MCF 10A (cell line): Measurements from ENCODE around the gene PNLDC1. TPM values are rescaled to one million over a fixed set of nuclear protein-coding genes. Genes with fewer than 3 reads are reported as not detected.

ENCODE experiments used
- BruUV-seq: library from RNA; stranded (reverse); fragments of 400-500 nt; replicated peaks from 2 replicates; lab custom pipeline; 2021; lab: Mats Ljungman, UMichigan
- CTCF ChIA-PET: fragments of 300-600 bp; sonication (Branson Sonifier 250); formaldehyde crosslinking; extraction: SDS; loops from one replicate; lab custom pipeline; 2021; ENCODE audit warnings: antibody characterized with exemption, inconsistent platforms; lab: Yijun Ruan, JAX
- POLR2A ChIA-PET: fragments of 300-600, 350-650 bp; sonication (Branson Sonifier 250); formaldehyde crosslinking; extraction: SDS; loops from one replicate; lab custom pipeline; 2020; ENCODE audit warnings: antibody characterized with exemption, inconsistent platforms; lab: Yijun Ruan, JAX
- DNase-seq: peaks from one replicate; pipeline ENCODE4 v3.0.0-alpha.2; 2018; ENCODE audit not compliant: unreplicated experiment
- H3K27ac Mint-ChIP-seq: one replicate; pipeline ENCODE4 v1.8.0; 2022; ENCODE audit warnings: mild to moderate bottlenecking, low read depth, mixed read lengths; ENCODE audit not compliant: unreplicated experiment
- H3K27me3 Mint-ChIP-seq: one replicate; pipeline ENCODE4 v1.8.0; 2022; ENCODE audit warnings: mixed read lengths; ENCODE audit not compliant: insufficient read depth, unreplicated experiment
- H3K36me3 Mint-ChIP-seq: one replicate; pipeline ENCODE4 v1.8.0; 2022; ENCODE audit warnings: mild to moderate bottlenecking, moderate library complexity, mixed read lengths; ENCODE audit not compliant: insufficient read depth, unreplicated experiment
- H3K4me1 Mint-ChIP-seq: one replicate; pipeline ENCODE4 v1.8.0; 2022; ENCODE audit warnings: mixed read lengths; ENCODE audit not compliant: insufficient read depth, unreplicated experiment
- H3K4me3 Mint-ChIP-seq: one replicate; pipeline ENCODE4 v1.8.0; 2022; ENCODE audit warnings: mild to moderate bottlenecking, moderate library complexity, mixed read lengths; ENCODE audit not compliant: unreplicated experiment
- H3K9me3 Mint-ChIP-seq: one replicate; pipeline ENCODE4 v1.8.0; 2022; ENCODE audit warnings: mixed read lengths; ENCODE audit not compliant: unreplicated experiment
- CTCF ChIP-seq: fragments of 200-600 bp; IDR thresholded peaks from one replicate; pipeline ENCODE4 v1.8.0; 2022; ENCODE audit warnings: antibody characterized with exemption, mild to moderate bottlenecking; ENCODE audit not compliant: unreplicated experiment
- intact Hi-C: fragments of 100-400 bp; cut with micrococcal nuclease; formaldehyde crosslinking; loops from 2 replicates; pipeline ENCODE4 v1.14.1; 2022
- total RNA-seq: library from RNA; stranded (reverse); gene quantifications from 2 replicates; pipeline ENCODE4 v1.2.3, GENCODE V29; 2022

Gene PNLDC1
- total RNA-seq, 1 experiment from 2014 or later = not detected

GRCh38 chr6:159806021-159806458 lies 6.0 kb downstream of the PNLDC1 start:
- peak overlapping the region; percentile 49 for H3K27ac Mint-ChIP-seq
- no peak overlapping the region for H3K4me3 Mint-ChIP-seq
- no peaks in the 10 kb centered on the region for H3K9me3 Mint-ChIP-seq
- H3K27me3 Mint-ChIP-seq = no peaks in the 10 kb centered on the region
- CTCF ChIA-PET = interaction anchor here (0.6 to 1.3 kb wide), 6 partner anchors 10 to 86 kb away, joined by 3 to 5 read pairs (median 3); no protein-coding TSS in a partner anchor
- peak; percentile 86 for DNase-seq
- POLR2A ChIA-PET = interaction anchor here (1.1 to 5.4 kb wide), 3 partner anchors 15 to 63 kb away, joined by 3 to 82 read pairs (median 3); partner anchors contain the start of genes MRPL18 and TCP1
- BruUV-seq = no TSS peak
- H3K36me3 Mint-ChIP-seq = no peaks in the 10 kb centered on the region
- TF ChIP-seq CTCF = no peak
- H3K4me1 Mint-ChIP-seq = peaks cover 16% of the 10 kb centered on the region
- intact Hi-C loops = loop anchor here (2.0 kb wide), 1 partner anchor 15 kb away; the partner anchor contains the start of gene MRPL18

GRCh38 chr6:159807150-159807858 lies 7.2 kb downstream of the PNLDC1 start:
- no peak for TF ChIP-seq CTCF
- BruUV-seq = TSS peak; percentile 86
- POLR2A ChIA-PET = interaction anchor here (0.5 to 5.4 kb wide), 9 partner anchors 9 to 205 kb away, joined by 3 to 82 read pairs (median 3); partner anchors contain the start of genes MRPL18 and TCP1
- intact Hi-C loops = loop anchor here (2.0 kb wide), 1 partner anchor 17 kb away; the partner anchor contains the start of gene MRPL18
- CTCF ChIA-PET = interaction anchor here (0.5 to 0.9 kb wide), 7 partner anchors 14 to 1098 kb away, joined by 3 to 6 read pairs (median 4); no protein-coding TSS in a partner anchor
- Mint-ChIP-seq H3K36me3 (no peaks in the 10 kb centered on the region), H3K27me3 (no peaks in the 10 kb centered on the region), H3K4me1 (peaks cover 12% of the 10 kb centered on the region), H3K27ac (no peak overlapping the region), H3K9me3 (no peaks in the 10 kb centered on the region), H3K4me3 (no peak overlapping the region)
- DNase-seq = peak; percentile 87

DNA sequence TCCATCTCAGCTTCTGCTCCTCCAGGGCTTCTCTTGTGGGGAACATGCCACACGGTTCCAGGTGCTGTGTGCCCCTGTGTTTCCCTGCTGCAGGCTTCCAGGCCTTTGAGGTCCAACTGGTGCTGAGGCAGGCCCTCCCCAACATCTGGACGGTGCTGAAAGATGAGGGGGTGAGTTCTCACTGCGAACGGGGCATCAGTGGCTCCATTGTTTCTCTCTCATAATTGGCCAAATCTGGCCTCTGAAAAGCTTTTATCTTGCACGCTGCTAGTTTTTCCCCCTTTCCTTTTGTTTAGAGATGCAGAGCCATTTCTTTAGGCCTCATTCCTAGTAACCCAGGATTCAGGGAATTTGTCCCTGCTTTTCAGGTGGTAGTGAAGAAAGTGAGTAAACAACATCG lies 8.6 kb downstream of the PNLDC1 start:
- no peaks in the 10 kb centered on the region for H3K36me3 Mint-ChIP-seq
- H3K9me3 Mint-ChIP-seq = no peaks in the 10 kb centered on the region
- no peaks in the 10 kb centered on the region for H3K27me3 Mint-ChIP-seq
- intact Hi-C loops = no loop called here
- no peak for DNase-seq
- no peak for TF ChIP-seq CTCF
- H3K27ac Mint-ChIP-seq = no peak overlapping the region
- H3K4me3 Mint-ChIP-seq = no peak overlapping the region
- BruUV-seq = no TSS peak
- ChIA-PET CTCF (interaction anchor here (0.5 kb wide), 1 partner anchor 52 kb away, joined by 3 read pairs; no protein-coding TSS in a partner anchor), POLR2A (interaction anchor here (5.4 kb wide), 1 partner anchor 18 kb away, joined by 82 read pairs; the partner anchor contains the start of genes MRPL18 and TCP1)
- peaks cover 9% of the 10 kb centered on the region for H3K4me1 Mint-ChIP-seq

DNA sequence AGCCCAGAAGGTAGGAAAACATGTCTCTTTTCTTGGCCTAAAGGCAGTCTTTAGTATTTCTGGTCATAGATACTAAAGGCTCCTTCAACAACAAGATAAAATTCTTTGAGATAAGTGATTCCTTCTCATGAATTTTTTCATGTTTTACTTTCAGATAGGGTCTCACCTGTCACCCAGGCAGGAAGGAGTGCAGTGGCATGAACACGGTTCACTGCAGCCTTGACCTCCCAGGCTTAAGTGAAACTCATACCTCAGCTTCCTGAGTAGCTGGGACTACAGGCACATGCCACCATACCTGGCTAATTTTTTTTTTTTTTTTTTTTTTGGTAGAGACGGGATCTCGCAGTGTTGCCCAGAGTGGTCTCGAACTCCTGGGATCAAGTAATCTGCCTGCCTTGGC lies 9.1 kb downstream of the PNLDC1 start:
- no peak overlapping the region for H3K4me3 Mint-ChIP-seq
- intact Hi-C loops = no loop called here
- POLR2A ChIA-PET = interaction anchor here (5.4 kb wide), 1 partner anchor 18 kb away, joined by 82 read pairs; the partner anchor contains the start of genes MRPL18 and TCP1

More for the DNA sequence above, 9.1 kb downstream of the PNLDC1 start:
- no peaks in the 10 kb centered on the region for H3K9me3 Mint-ChIP-seq
- CTCF ChIA-PET = no interaction called here
- peaks cover 9% of the 10 kb centered on the region for H3K4me1 Mint-ChIP-seq
- DNase-seq = no peak
- no peaks in the 10 kb centered on the region for H3K36me3 Mint-ChIP-seq
- no peak for TF ChIP-seq CTCF
- H3K27me3 Mint-ChIP-seq = no peaks in the 10 kb centered on the region
- BruUV-seq = no TSS peak
- H3K27ac Mint-ChIP-seq = no peak overlapping the region
